Trophoblast cell (in vitro differentiated cells and primary cell): ENCODE data around the gene SNX25.

Source experiments
- DNase-seq, 2 donors: peaks; one replicate each; pipeline ENCODE4 v3.0.0-alpha.2; 2016
- H2AFZ ChIP-seq: 2 replicates; pipeline ENCODE4 v1.6.1; 2013; ENCODE audit warnings: low read length, moderate library complexity, mild to moderate bottlenecking; ENCODE audit not compliant: insufficient read depth, poor library complexity
- H2AK5ac ChIP-seq: 2 replicates; pipeline ENCODE4 v1.6.1; 2013; ENCODE audit warnings: mild to moderate bottlenecking, low read length
- H2BK120ac ChIP-seq: 2 replicates; pipeline ENCODE4 v1.6.1; 2013; ENCODE audit warnings: low read length, mild to moderate bottlenecking, moderate library complexity; ENCODE audit not compliant: insufficient read depth, poor library complexity
- H2BK12ac ChIP-seq: 2 replicates; pipeline ENCODE4 v1.6.1; 2013; ENCODE audit warnings: mild to moderate bottlenecking, low read length, moderate library complexity
- H2BK5ac ChIP-seq: 2 replicates; pipeline ENCODE4 v1.6.1; 2013; ENCODE audit warnings: low read length, low read depth, moderate library complexity, mild to moderate bottlenecking; ENCODE audit not compliant: poor library complexity
- H3K14ac ChIP-seq: 2 replicates; pipeline ENCODE4 v1.6.1; 2013; ENCODE audit warnings: mild to moderate bottlenecking, low read length
- H3K18ac ChIP-seq: 2 replicates; pipeline ENCODE4 v1.6.1; 2013; ENCODE audit warnings: mild to moderate bottlenecking, low read length
- H3K23ac ChIP-seq: 2 replicates; pipeline ENCODE4 v1.6.1; 2013; ENCODE audit warnings: low read length
- H3K27ac ChIP-seq: 2 replicates; pipeline ENCODE4 v1.5.1; 2013; ENCODE audit warnings: low read depth, mild to moderate bottlenecking, inconsistent platforms, low read length, moderate library complexity
- H3K27me3 ChIP-seq: 2 replicates; pipeline ENCODE4 v1.6.1; 2013; ENCODE audit warnings: inconsistent platforms, mild to moderate bottlenecking, low read length, moderate library complexity; ENCODE audit not compliant: insufficient read depth
- H3K36me3 ChIP-seq, 2 experiments: 1 replicate in 1 of 2; 2 replicates in 1 of 2; pipeline ENCODE4 v1.6.1; 2013; ENCODE audit warnings: low read length in 2 of 2, mild to moderate bottlenecking in 2 of 2, moderate library complexity in 1 of 2; ENCODE audit not compliant: insufficient read depth in 2 of 2, control insufficient read depth in 1 of 2
- H3K4ac ChIP-seq: 2 replicates; pipeline ENCODE4 v1.6.1; 2013; ENCODE audit warnings: low read depth, mild to moderate bottlenecking, low read length, moderate library complexity
- H3K4me1 ChIP-seq, 2 experiments: 1 replicate in 1 of 2; 2 replicates in 1 of 2; pipeline ENCODE4 v1.6.1; 2013; ENCODE audit warnings: low read length in 2 of 2, mild to moderate bottlenecking in 2 of 2, moderate library complexity in 1 of 2; ENCODE audit not compliant: insufficient read depth in 2 of 2, control insufficient read depth in 1 of 2
- H3K4me2 ChIP-seq: 2 replicates; pipeline ENCODE4 v1.6.1; 2013; ENCODE audit warnings: inconsistent platforms, mild to moderate bottlenecking, low read length, moderate library complexity
- H3K4me3 ChIP-seq: 2 replicates; pipeline ENCODE4 v1.5.1; 2013; ENCODE audit warnings: mild to moderate bottlenecking, low read depth, low read length, inconsistent platforms
- H3K79me1 ChIP-seq: one replicate; pipeline ENCODE4 v1.6.1; 2013; ENCODE audit warnings: low read length
- H3K79me2 ChIP-seq: 2 replicates; pipeline ENCODE4 v1.6.1; 2013; ENCODE audit warnings: low read length, mild to moderate bottlenecking; ENCODE audit not compliant: control insufficient read depth, insufficient read depth, poor library complexity
- H3K9ac ChIP-seq: 2 replicates; pipeline ENCODE4 v1.6.1; 2013; ENCODE audit warnings: mild to moderate bottlenecking, low read length
- H3K9me3 ChIP-seq: 2 replicates; pipeline ENCODE4 v1.6.1; 2013; ENCODE audit warnings: low read depth, mild to moderate bottlenecking, control low read depth, inconsistent platforms, low read length; ENCODE audit not compliant: insufficient read depth
- H4K12ac ChIP-seq: 2 replicates; pipeline ENCODE4 v1.6.1; 2013; ENCODE audit warnings: low read depth, mild to moderate bottlenecking, low read length, moderate library complexity
- H4K8ac ChIP-seq: 2 replicates; pipeline ENCODE4 v1.6.1; 2013; ENCODE audit warnings: low read depth, mild to moderate bottlenecking, low read length, moderate library complexity
- H4K91ac ChIP-seq: one replicate; pipeline ENCODE4 v1.6.1; 2013; ENCODE audit warnings: low read depth, mild to moderate bottlenecking, low read length, moderate library complexity
- WGBS: extraction: QIAGEN DNeasy Blood & Tissue Kit; methylation state at CpG from one replicate; pipeline ENCODE4 v1.1.7; 2013; ENCODE audit warnings: missing lambda C conversion rate; ENCODE audit not compliant: insufficient read length, insufficient coverage; ENCODE audit errors: extremely low coverage; 5-methylcytosine and 5-hydroxymethylcytosine counted together

Gene SNX25

GRCh38 chr4:185249105-185249504 lies 39.7 kb downstream of the SNX25 start:
- Histone ChIP-seq H3K9ac (no peak overlapping the region), H4K12ac (no peak overlapping the region), H3K14ac (no peak overlapping the region), H3K4me3 (no peak overlapping the region), H3K23ac (no peak overlapping the region), H3K4me2 (no peak overlapping the region), H2BK5ac (no peak overlapping the region), H3K79me2 (peaks cover 2% of the 10 kb centered on the region), H2AK5ac (no peak overlapping the region), H3K9me3 (no peaks in the 10 kb centered on the region), H4K8ac (no peak overlapping the region), H2BK12ac (no peak overlapping the region), H3K36me3 (peaks cover 0 to 2% of the 10 kb centered on the region in 2 experiments), H2AFZ (no peak overlapping the region), H4K91ac (no peak overlapping the region), H3K4me1 (peaks cover 2 to 3% of the 10 kb centered on the region in 2 experiments), H2BK120ac (no peak overlapping the region), H3K18ac (no peak overlapping the region), H3K4ac (no peak overlapping the region), H3K27me3 (no peaks in the 10 kb centered on the region), H3K27ac (no peak overlapping the region), H3K79me1 (peaks cover 2% of the 10 kb centered on the region)
- no peak for DNase-seq
- no CpG with 5 or more reads among the region's 2 CpGs for WGBS

DNA sequence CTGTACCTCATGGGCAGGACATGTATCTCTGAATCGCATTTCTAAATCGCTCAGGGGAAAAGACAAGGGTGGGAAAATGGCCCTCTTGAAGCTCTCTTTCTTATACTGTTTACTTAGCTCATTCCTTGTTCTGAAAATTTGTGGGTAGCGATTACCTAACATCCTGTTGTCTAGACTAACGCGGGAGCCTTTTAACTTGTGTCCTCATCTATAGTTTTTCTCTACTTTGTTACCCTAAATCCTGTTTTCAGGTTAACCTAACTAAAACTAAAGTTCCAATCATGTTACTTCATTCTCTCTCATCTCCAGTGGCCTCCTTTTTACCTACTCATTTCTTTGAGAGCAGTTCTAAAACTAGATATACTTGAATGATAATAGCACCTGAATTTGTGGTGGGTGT lies 45.0 kb downstream of the SNX25 start:
- H3K27me3 ChIP-seq, result no peaks in the 10 kb centered on the region
- no peak overlapping the region for H3K18ac ChIP-seq
- H2AFZ ChIP-seq, result no peak overlapping the region
- H3K4ac ChIP-seq, result no peak overlapping the region
- H4K8ac ChIP-seq, result no peak overlapping the region
- H4K91ac ChIP-seq, result no peak overlapping the region
- H3K23ac ChIP-seq, result no peak overlapping the region
- H3K4me1 ChIP-seq, result peaks cover 1 to 2% of the 10 kb centered on the region in 2 experiments
- H3K9me3 ChIP-seq, result no peaks in the 10 kb centered on the region
- H3K4me3 ChIP-seq, result no peak overlapping the region
- peaks cover 2% of the 10 kb centered on the region for H3K79me1 ChIP-seq
- no peak overlapping the region for H2BK12ac ChIP-seq
- H2BK5ac ChIP-seq, result no peak overlapping the region
- H3K9ac ChIP-seq, result no peak overlapping the region
- no peak overlapping the region for H2BK120ac ChIP-seq
- H3K4me2 ChIP-seq, result no peak overlapping the region
- peaks cover 0 to 2% of the 10 kb centered on the region in 2 experiments for H3K36me3 ChIP-seq
- H4K12ac ChIP-seq, result no peak overlapping the region
- H3K27ac ChIP-seq, result no peak overlapping the region
- H2AK5ac ChIP-seq, result no peak overlapping the region
- no peaks in the 10 kb centered on the region for H3K79me2 ChIP-seq
- DNase-seq, result no peak
- WGBS, result no CpG with 5 or more reads among the region's 5 CpGs
- no peak overlapping the region for H3K14ac ChIP-seq

- Histone ChIP-seq H3K9ac (no peak overlapping the region), H3K27me3 (no peaks in the 10 kb centered on the region), H2AK5ac (no peak overlapping the region), H3K79me2 (no peaks in the 10 kb centered on the region), H3K27ac (no peak overlapping the region), H3K4me3 (no peak overlapping the region), H3K9me3 (no peaks in the 10 kb centered on the region), H4K12ac (no peak overlapping the region), H3K4me2 (no peak overlapping the region), H3K18ac (no peak overlapping the region), H3K23ac (no peak overlapping the region), H3K36me3 (peaks cover 0 to 4% of the 10 kb centered on the region in 2 experiments), H2BK120ac (no peak overlapping the region), H3K4ac (no peak overlapping the region), H2BK5ac (no peak overlapping the region), H4K8ac (no peak overlapping the region), H2BK12ac (no peak overlapping the region), H3K79me1 (peaks cover 2% of the 10 kb centered on the region), H2AFZ (no peak overlapping the region), H3K4me1 (peaks cover 1 to 2% of the 10 kb centered on the region in 2 experiments), H4K91ac (no peak overlapping the region), H3K14ac (no peak overlapping the region)
- WGBS, result no CpG with 5 or more reads among the region's 3 CpGs
- no peak for DNase-seq
These were observed 46.5 kb downstream of the SNX25 start for GRCh38 chr4:185255868-185256267.

GRCh38 chr4:185256446-185256845 lies 47.0 kb downstream of the SNX25 start:
- H3K79me2 ChIP-seq, result no peaks in the 10 kb centered on the region
- no peaks in the 10 kb centered on the region for H3K27me3 ChIP-seq
- no CpG with 5 or more reads among the region's 3 CpGs for WGBS
- no peak overlapping the region for H3K14ac ChIP-seq
- no peak overlapping the region for H2BK5ac ChIP-seq
- DNase-seq, result peak in 1 of 2 donors; percentile 34
- H2BK120ac ChIP-seq, result no peak overlapping the region
- H3K4me1 ChIP-seq, result peaks cover 1 to 2% of the 10 kb centered on the region in 2 experiments
- H2AFZ ChIP-seq, result no peak overlapping the region
- peak overlapping the region; percentile 1 for H4K8ac ChIP-seq
- H2BK12ac ChIP-seq, result peak overlapping the region; percentile 9
- H4K91ac ChIP-seq, result no peak overlapping the region
- H3K18ac ChIP-seq, result no peak overlapping the region
- no peak overlapping the region for H3K9ac ChIP-seq
- no peak overlapping the region for H3K4me2 ChIP-seq
- H3K23ac ChIP-seq, result no peak overlapping the region
- no peaks in the 10 kb centered on the region for H3K9me3 ChIP-seq
- peaks cover 0 to 4% of the 10 kb centered on the region in 2 experiments for H3K36me3 ChIP-seq
- H3K27ac ChIP-seq, result no peak overlapping the region
- no peak overlapping the region for H4K12ac ChIP-seq
- H3K79me1 ChIP-seq, result peaks cover 2% of the 10 kb centered on the region
- H3K4me3 ChIP-seq, result no peak overlapping the region
- H2AK5ac ChIP-seq, result no peak overlapping the region
- H3K4ac ChIP-seq, result no peak overlapping the region
